Endodermal cell (in vitro differentiated cells): ENCODE results near the gene MSMP. TPM values are rescaled to one million over a fixed set of nuclear protein-coding genes. Genes with fewer than 3 reads are reported as not detected.
A peak's percentile ranks its signal among the peaks of the same experiment; 100 is the strongest.

Experiments used
- DNase-seq: peaks from one replicate; pipeline ENCODE4 v3.0.0-alpha.2; 2017
- H3K27ac ChIP-seq: 2 replicates; pipeline ENCODE4 v1.5.1; 2013; ENCODE audit warnings: mild to moderate bottlenecking, low read depth, low read length, moderate library complexity
- H3K27me3 ChIP-seq: 2 replicates; pipeline ENCODE4 v1.6.1; 2013; ENCODE audit warnings: mild to moderate bottlenecking, low read length, moderate library complexity; ENCODE audit not compliant: insufficient read depth, control insufficient read depth, poor library complexity, severe bottlenecking
- H3K36me3 ChIP-seq: 2 replicates; pipeline ENCODE4 v1.7.0; 2013; ENCODE audit warnings: mild to moderate bottlenecking, low read length, moderate library complexity; ENCODE audit not compliant: control insufficient read depth, insufficient read depth
- H3K4me1 ChIP-seq: one replicate; pipeline ENCODE4 v1.7.0; 2013; ENCODE audit warnings: low read length; ENCODE audit not compliant: control insufficient read depth, insufficient read depth
- H3K4me3 ChIP-seq: 2 replicates; pipeline ENCODE4 v1.5.1; 2013; ENCODE audit warnings: mild to moderate bottlenecking, low read length, moderate library complexity
- H3K9ac ChIP-seq: 2 replicates; pipeline ENCODE4 v1.6.1; 2013; ENCODE audit warnings: mild to moderate bottlenecking, low read length, moderate library complexity; ENCODE audit not compliant: poor library complexity, severe bottlenecking; ENCODE audit errors: extremely low read depth
- H3K9me3 ChIP-seq: 2 replicates; pipeline ENCODE4 v1.6.1; 2013; ENCODE audit warnings: mild to moderate bottlenecking, low read length, moderate library complexity; ENCODE audit not compliant: control insufficient read depth
- H3K27ac Mint-ChIP-seq: 2 replicates; pipeline ENCODE4 v1.8.0; 2020; ENCODE audit warnings: mixed read lengths
- H3K27me3 Mint-ChIP-seq: 2 replicates; pipeline ENCODE4 v1.8.0; 2021; ENCODE audit warnings: mild to moderate bottlenecking, mixed read lengths; ENCODE audit not compliant: insufficient read depth
- H3K36me3 Mint-ChIP-seq: 2 replicates; pipeline ENCODE4 v1.8.0; 2020; ENCODE audit warnings: low read depth, mixed read lengths
- H3K4me1 Mint-ChIP-seq: 2 replicates; pipeline ENCODE4 v1.8.0; 2020; ENCODE audit warnings: mixed read lengths
- H3K4me3 Mint-ChIP-seq: 2 replicates; pipeline ENCODE4 v1.8.0; 2020; ENCODE audit warnings: mild to moderate bottlenecking, moderate library complexity, mixed read lengths
- H3K9me3 Mint-ChIP-seq: 2 replicates; pipeline ENCODE4 v1.8.0; 2020; ENCODE audit warnings: mild to moderate bottlenecking, mixed read lengths
- WGBS, 2 experiments: methylation state at CpG; one replicate each; pipeline versions ENCODE4 v1.1.5 to v1.1.7; 2013; ENCODE audit warnings: missing lambda C conversion rate in 2 of 2, mixed read lengths in 1 of 2; ENCODE audit not compliant: insufficient coverage in 1 of 2, insufficient read length in 1 of 2; 5-methylcytosine and 5-hydroxymethylcytosine counted together
- total RNA-seq, 2 donors: library from RNA; stranded (reverse); fragmentation: NEBNext Ultra II Directional in 1 of 2; extraction: Animal tissue kit (Norgen Biotek cat#: 25700) in 1 of 2; gene quantifications; 2 replicates in 1 of 2; 3 replicates in 1 of 2; pipeline ENCODE4 v1.2.1, GENCODE V29; 2021
- TF ChIP-seq, protein P1 (sequence below): fragments of 200-600 bp; sonication (generic); conservative IDR thresholded peaks from 2 replicates; pipeline ENCODE4 v1.5.0; 2021; ENCODE audit warnings: antibody characterized with exemption, mild to moderate bottlenecking

Gene MSMP
- total RNA-seq, 2 donors from 2014 or later = 0.66 TPM; not detected in 1

DNA sequence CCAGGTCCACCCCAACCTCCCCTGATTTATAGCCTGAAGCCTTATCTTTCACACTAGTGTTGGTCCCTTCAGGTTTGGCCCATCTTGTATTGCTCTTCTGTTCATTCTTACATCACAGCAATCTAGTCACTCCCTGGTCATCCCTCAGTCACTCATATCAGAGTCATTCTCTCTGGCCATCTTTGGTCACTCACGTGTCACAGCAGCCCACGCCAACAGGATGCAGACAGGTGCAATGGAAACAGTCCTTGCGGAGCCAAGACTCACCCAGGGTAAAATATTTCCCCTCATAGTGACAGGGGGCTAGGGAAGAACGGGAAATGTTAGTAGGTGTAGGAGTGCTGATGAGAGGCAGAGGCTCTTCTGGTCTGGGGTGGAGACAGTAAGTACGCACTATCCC is 610 bp downstream of the MSMP start:
- H3K9me3 ChIP-seq = no peaks in the 10 kb centered on the region
- peaks cover 50% of the 10 kb centered on the region for H3K36me3 ChIP-seq
- H3K4me3 ChIP-seq = no peak overlapping the region
- Mint-ChIP-seq H3K27ac (no peak overlapping the region), H3K27me3 (no peaks in the 10 kb centered on the region), H3K36me3 (peaks cover 30% of the 10 kb centered on the region), H3K9me3 (no peaks in the 10 kb centered on the region), H3K4me1 (peaks cover 8% of the 10 kb centered on the region), H3K4me3 (no peak overlapping the region)
- no peaks in the 10 kb centered on the region for H3K4me1 ChIP-seq
- H3K27ac ChIP-seq = no peak overlapping the region
- 91 to 92% methylated on average over 3 to 5 of the region's 5 CpGs for WGBS, 2 experiments
- TF ChIP-seq, protein P1, sequence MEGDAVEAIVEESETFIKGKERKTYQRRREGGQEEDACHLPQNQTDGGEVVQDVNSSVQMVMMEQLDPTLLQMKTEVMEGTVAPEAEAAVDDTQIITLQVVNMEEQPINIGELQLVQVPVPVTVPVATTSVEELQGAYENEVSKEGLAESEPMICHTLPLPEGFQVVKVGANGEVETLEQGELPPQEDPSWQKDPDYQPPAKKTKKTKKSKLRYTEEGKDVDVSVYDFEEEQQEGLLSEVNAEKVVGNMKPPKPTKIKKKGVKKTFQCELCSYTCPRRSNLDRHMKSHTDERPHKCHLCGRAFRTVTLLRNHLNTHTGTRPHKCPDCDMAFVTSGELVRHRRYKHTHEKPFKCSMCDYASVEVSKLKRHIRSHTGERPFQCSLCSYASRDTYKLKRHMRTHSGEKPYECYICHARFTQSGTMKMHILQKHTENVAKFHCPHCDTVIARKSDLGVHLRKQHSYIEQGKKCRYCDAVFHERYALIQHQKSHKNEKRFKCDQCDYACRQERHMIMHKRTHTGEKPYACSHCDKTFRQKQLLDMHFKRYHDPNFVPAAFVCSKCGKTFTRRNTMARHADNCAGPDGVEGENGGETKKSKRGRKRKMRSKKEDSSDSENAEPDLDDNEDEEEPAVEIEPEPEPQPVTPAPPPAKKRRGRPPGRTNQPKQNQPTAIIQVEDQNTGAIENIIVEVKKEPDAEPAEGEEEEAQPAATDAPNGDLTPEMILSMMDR = no peak
- H3K27me3 ChIP-seq = no peaks in the 10 kb centered on the region
- DNase-seq = no peak
- no peak overlapping the region for H3K9ac ChIP-seq

DNA sequence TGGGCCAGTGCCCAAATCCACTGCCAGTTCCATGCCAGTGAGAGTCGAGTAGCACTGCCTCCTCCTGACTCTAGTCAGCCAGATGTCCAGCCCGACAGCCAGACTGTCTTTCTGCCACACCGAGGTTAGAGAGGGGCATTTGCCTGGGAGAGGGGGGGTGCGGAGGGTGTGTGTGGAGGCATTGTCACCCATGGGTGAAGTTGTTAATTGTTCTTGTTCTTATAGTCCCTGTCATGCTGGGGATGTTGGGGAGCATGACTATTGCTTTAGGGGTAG is 3.9 kb downstream of the MSMP start:
- 96 to 97% methylated on average over 3 to 4 of the region's 4 CpGs for WGBS, 2 experiments
- Histone ChIP-seq H3K36me3 (peaks cover 57% of the 10 kb centered on the region), H3K9me3 (no peaks in the 10 kb centered on the region), H3K27ac (no peak overlapping the region), H3K4me1 (no peaks in the 10 kb centered on the region), H3K4me3 (peak overlapping the region; percentile 94), H3K27me3 (no peaks in the 10 kb centered on the region), H3K9ac (peak overlapping the region; percentile 38)
- no peaks in the 10 kb centered on the region for H3K9me3 Mint-ChIP-seq
- H3K36me3 Mint-ChIP-seq = peaks cover 39% of the 10 kb centered on the region
- H3K4me1 Mint-ChIP-seq = peaks cover 24% of the 10 kb centered on the region
- TF ChIP-seq, protein P1 = no peak
- H3K4me3 Mint-ChIP-seq = peak overlapping the region; percentile 92
- no peak for DNase-seq
- no peaks in the 10 kb centered on the region for H3K27me3 Mint-ChIP-seq
- peak overlapping the region; percentile 90 for H3K27ac Mint-ChIP-seq

GRCh38 chr9:35749515-35750255 is 4.4 kb downstream of the MSMP start:
- H3K4me3 Mint-ChIP-seq = peak overlapping the region; percentile 92
- no peaks in the 10 kb centered on the region for H3K9me3 ChIP-seq
- TF ChIP-seq, protein P1 = no peak
- no peaks in the 10 kb centered on the region for H3K9me3 Mint-ChIP-seq
- peaks cover 52% of the 10 kb centered on the region for H3K36me3 ChIP-seq
- 5 to 13% methylated on average over 3 to 16 of the region's 19 CpGs for WGBS, 2 experiments
- peak overlapping the region; percentile 38 for H3K9ac ChIP-seq
- H3K27ac Mint-ChIP-seq = peak overlapping the region; percentile 90
- no peaks in the 10 kb centered on the region for H3K27me3 Mint-ChIP-seq
- peaks cover 36% of the 10 kb centered on the region for H3K36me3 Mint-ChIP-seq
- no peaks in the 10 kb centered on the region for H3K27me3 ChIP-seq
- peak; percentile 82 for DNase-seq
- H3K4me1 ChIP-seq = no peaks in the 10 kb centered on the region
- H3K4me1 Mint-ChIP-seq = peaks cover 24% of the 10 kb centered on the region
- no peak overlapping the region for H3K27ac ChIP-seq
- H3K4me3 ChIP-seq = peak overlapping the region; percentile 94
